A673 (cell line): ENCODE measurements around the gene TCP11L2.

Experiments
- CTCF ChIP-seq: fragments of 300-800, 200-600 bp; sonication (generic); conservative IDR thresholded peaks from 2 replicates; pipeline ENCODE4 v1.5.1; 2017; ENCODE audit warnings: low read depth, mild to moderate bottlenecking, antibody characterized with exemption, low read length, moderate library complexity, mixed read lengths
- EZH2 ChIP-seq: fragments of 200-600 bp; sonication (generic); IDR thresholded peaks from 2 replicates; pipeline ENCODE4 v1.6.1; 2017; ENCODE audit warnings: borderline replicate concordance, low read depth, mild to moderate bottlenecking, mixed read lengths, antibody characterized with exemption, low read length; ENCODE audit not compliant: poor library complexity, severe bottlenecking

GRCh38 chr12:106323537-106323936 is 21.0 kb downstream of the TCP11L2 start:
- TF ChIP-seq EZH2 (no peak), CTCF (no peak)
